Panc1 (cell line): ENCODE measurements around the gene CDH13. TPM values are rescaled to one million over a fixed set of nuclear protein-coding genes. Genes with fewer than 3 reads are reported as not detected.

Experiments used
- ATAC-seq: fragments of 200-7000 bp; cut with Tn5 transposase; 2 replicates; pipeline ENCODE4 v1.9.1; 2020; ENCODE audit warnings: mild to moderate bottlenecking, moderate library complexity
- BruUV-seq: library from RNA; stranded (reverse); fragments of 400-500 nt; replicated peaks from 2 replicates; lab custom pipeline; 2021; lab: Mats Ljungman, UMichigan
- CTCF ChIA-PET: fragments of 300-600 bp; sonication (Branson Sonifier 250); formaldehyde crosslinking; loops from one replicate; lab custom pipeline; 2022; ENCODE audit warnings: antibody characterized with exemption; lab: Charles Lee
- POLR2A ChIA-PET: fragments of 300-600 bp; sonication (Branson Sonifier 250); formaldehyde crosslinking; loops from one replicate; lab custom pipeline; 2022; ENCODE audit warnings: antibody characterized with exemption; lab: Charles Lee
- DNase-seq: peaks from one replicate; pipeline ENCODE4 v3.0.0-alpha.2; 2010; ENCODE audit warnings: low read depth, low spot score
- H3K27ac ChIP-seq: 2 replicates; pipeline ENCODE4 v1.5.1; 2011; ENCODE audit warnings: mild to moderate bottlenecking, low read length, inconsistent platforms
- H3K27me3 ChIP-seq: fragments of 200-500 bp; sonication (Bioruptor generic); 2 replicates; pipeline ENCODE4 v1.6.0; 2014; ENCODE audit warnings: low read length, inconsistent platforms; ENCODE audit not compliant: control insufficient read depth, insufficient read depth
- H3K36me3 ChIP-seq: fragments of 200-500 bp; sonication (Bioruptor generic); 2 replicates; pipeline ENCODE4 v1.5.1; 2014; ENCODE audit warnings: inconsistent platforms, mild to moderate bottlenecking, low read length, moderate library complexity; ENCODE audit not compliant: control insufficient read depth, insufficient read depth
- H3K4me1 ChIP-seq: 2 replicates; pipeline ENCODE4 v1.5.1; 2011; ENCODE audit warnings: inconsistent platforms, mild to moderate bottlenecking, low read length, moderate library complexity; ENCODE audit not compliant: control insufficient read depth, insufficient read depth
- H3K4me3 ChIP-seq, 2 experiments: 2 replicates each; pipeline ENCODE4 v1.5.1; 2011 to 2012; ENCODE audit warnings: low read depth in 2 of 2, low read length in 2 of 2, mild to moderate bottlenecking in 2 of 2, inconsistent platforms in 1 of 2, moderate library complexity in 1 of 2
- H3K9me3 ChIP-seq: fragments of 200-500 bp; sonication (Bioruptor generic); 2 replicates; pipeline ENCODE4 v1.5.1; 2014; ENCODE audit warnings: low read depth, mild to moderate bottlenecking, inconsistent platforms, low read length, moderate library complexity; ENCODE audit not compliant: control insufficient read depth, insufficient read depth
- CTCF ChIP-seq: fragments of 450-650 bp; IDR thresholded peaks from 2 replicates; pipeline ENCODE4 v1.5.1; 2017; ENCODE audit warnings: mild to moderate bottlenecking
- POLR2AphosphoS5 ChIP-seq: IDR thresholded peaks from 2 replicates; pipeline ENCODE4 v1.6.1; 2012; ENCODE audit warnings: mild to moderate bottlenecking, low read depth, low read length, moderate library complexity
- REST ChIP-seq, 2 experiments: IDR thresholded peaks; 2 replicates each; pipeline ENCODE4 v1.6.1; 2011 to 2012; ENCODE audit warnings: low read depth in 2 of 2, control low read depth in 1 of 2, low read length in 1 of 2, mild to moderate bottlenecking in 1 of 2, moderate library complexity in 1 of 2; ENCODE audit not compliant: insufficient read depth in 1 of 2
- SIN3A ChIP-seq: IDR thresholded peaks from 2 replicates; pipeline ENCODE4 v1.6.1; 2012; ENCODE audit warnings: low read depth, mild to moderate bottlenecking, low read length, moderate library complexity, borderline replicate concordance; ENCODE audit not compliant: insufficient read depth
- TCF7L2 ChIP-seq: IDR thresholded peaks from 2 replicates; pipeline ENCODE4 v1.6.1; 2011; ENCODE audit warnings: mild to moderate bottlenecking, low read depth, low read length, inconsistent platforms
- in situ Hi-C: cut with HindIII; loops from 2 replicates; pipeline ENCODE4 v1.10.0; 2016; ENCODE audit warnings: low sequenced_read_pairs, low pct_unique_long_range_greater_than_20kb
- intact Hi-C: fragments of 100-400 bp; cut with micrococcal nuclease; formaldehyde crosslinking; loops from one replicate; pipeline ENCODE4 v1.10.0; 2022; ENCODE audit not compliant: unreplicated experiment
- total RNA-seq: library from RNA; stranded (reverse); gene quantifications from one replicate; pipeline ENCODE4 v1.2.1, GENCODE V29; 2021; ENCODE audit not compliant: unreplicated experiment

Gene CDH13
- total RNA-seq, 1 experiment from 2014 or later, result not detected

GRCh38 chr16:83011939-83012338 is 385.2 kb downstream of the CDH13 start:
- POLR2A ChIA-PET, result no interaction called here
- CTCF ChIA-PET, result no interaction called here
- Histone ChIP-seq H3K9me3 (no peaks in the 10 kb centered on the region), H3K4me1 (no peaks in the 10 kb centered on the region), H3K36me3 (no peaks in the 10 kb centered on the region), H3K27me3 (no peaks in the 10 kb centered on the region), H3K4me3 (no peak overlapping the region), H3K27ac (no peak overlapping the region)
- intact Hi-C loops, result no loop called here
- TF ChIP-seq SIN3A, result no peak
- TF ChIP-seq CTCF, result no peak
- TF ChIP-seq POLR2AphosphoS5, result no peak
- TF ChIP-seq REST (IDR thresholded peaks at IDR 0.05; ENCODE audit: insufficient read depth in 1 of 2, low read depth in 2 of 2, low read length in 1 of 2), result no peak
- TF ChIP-seq TCF7L2, result no peak
- in situ Hi-C loops, result no loop called here
- BruUV-seq, result no TSS peak
- DNase-seq (no peak), ATAC-seq (no peak)

- DNase-seq (no peak), ATAC-seq (no peak)
- no peaks in the 10 kb centered on the region for H3K27me3 ChIP-seq
- H3K9me3 ChIP-seq, result no peaks in the 10 kb centered on the region
- in situ Hi-C loops, result no loop called here
- no peaks in the 10 kb centered on the region for H3K36me3 ChIP-seq
- BruUV-seq, result no TSS peak
- no peaks in the 10 kb centered on the region for H3K4me1 ChIP-seq
- intact Hi-C loops, result no loop called here
- ChIA-PET POLR2A (no interaction called here), CTCF (no interaction called here)
- H3K4me3 ChIP-seq, result no peak overlapping the region
- TF ChIP-seq SIN3A, result no peak
- no peak for TF ChIP-seq REST (IDR thresholded peaks at IDR 0.05; ENCODE audit: insufficient read depth in 1 of 2, low read depth in 2 of 2, low read length in 1 of 2)
- TF ChIP-seq POLR2AphosphoS5, result no peak
- TF ChIP-seq TCF7L2, result no peak
- no peak for TF ChIP-seq CTCF
- H3K27ac ChIP-seq, result no peak overlapping the region
Observed at GRCh38 chr16:83013071-83013470, 386.3 kb downstream of the CDH13 start.
